ENCODE data around the gene S1PR2. TPM values are rescaled to one million over a fixed set of nuclear protein-coding genes. Genes with fewer than 3 reads are reported as not detected.

Gene S1PR2, protein sequence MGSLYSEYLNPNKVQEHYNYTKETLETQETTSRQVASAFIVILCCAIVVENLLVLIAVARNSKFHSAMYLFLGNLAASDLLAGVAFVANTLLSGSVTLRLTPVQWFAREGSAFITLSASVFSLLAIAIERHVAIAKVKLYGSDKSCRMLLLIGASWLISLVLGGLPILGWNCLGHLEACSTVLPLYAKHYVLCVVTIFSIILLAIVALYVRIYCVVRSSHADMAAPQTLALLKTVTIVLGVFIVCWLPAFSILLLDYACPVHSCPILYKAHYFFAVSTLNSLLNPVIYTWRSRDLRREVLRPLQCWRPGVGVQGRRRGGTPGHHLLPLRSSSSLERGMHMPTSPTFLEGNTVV
- total RNA-seq (2014; rRNA removed; shearing (Covaris generic)), result 4.9 and 7.0 TPM in 2 replicates

DNA sequence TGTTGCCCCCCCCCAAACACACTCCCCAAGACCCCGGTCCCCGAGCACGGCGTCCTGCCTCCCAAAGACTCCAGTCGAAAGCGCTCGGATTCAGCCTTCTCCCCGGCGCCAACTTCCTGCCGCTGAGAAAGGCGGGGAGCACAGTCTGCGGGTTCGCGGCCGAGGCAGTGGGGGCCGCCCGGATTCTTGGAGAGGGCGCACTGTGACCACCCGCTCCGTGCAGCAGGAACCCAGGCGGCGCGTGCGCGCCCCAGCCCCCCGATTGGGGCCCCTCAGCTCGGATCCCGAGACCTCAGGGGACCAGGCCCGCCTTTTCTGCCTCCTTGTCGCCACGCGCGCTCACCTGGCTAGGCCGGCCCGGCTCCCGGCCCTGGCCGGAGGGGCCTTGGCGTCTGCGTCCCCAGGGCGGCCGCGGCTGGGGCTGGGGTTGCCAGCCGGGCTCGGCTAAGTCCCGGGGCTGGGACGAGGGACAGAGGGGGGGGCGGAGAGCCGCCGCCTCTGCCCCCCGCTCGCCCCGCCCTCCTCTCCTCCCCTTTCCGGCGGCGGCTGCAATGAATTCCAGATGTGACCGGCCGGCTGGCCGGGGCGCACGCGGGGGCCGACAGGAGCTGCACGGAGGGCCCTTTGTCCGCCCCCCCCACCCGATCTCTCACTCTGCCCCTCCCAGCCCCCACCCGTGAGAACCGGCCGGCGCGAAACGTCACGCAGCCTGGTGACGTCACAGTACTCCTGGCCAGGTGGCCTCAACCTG lies at the start of gene S1PR2:
S1PR2 (minus strand) TSS at position 471 of the 751 bp plus-strand sequence. CDS start 6,426 bp downstream, outside the sequence.
- Histone ChIP-seq H3K4me3 (peak within 1 kb of the TSS; percentile 72), H3K27ac (peak within 1 kb of the TSS; percentile 28), H3K36me3 (no peaks in the 10 kb centered on the region)

DNA sequence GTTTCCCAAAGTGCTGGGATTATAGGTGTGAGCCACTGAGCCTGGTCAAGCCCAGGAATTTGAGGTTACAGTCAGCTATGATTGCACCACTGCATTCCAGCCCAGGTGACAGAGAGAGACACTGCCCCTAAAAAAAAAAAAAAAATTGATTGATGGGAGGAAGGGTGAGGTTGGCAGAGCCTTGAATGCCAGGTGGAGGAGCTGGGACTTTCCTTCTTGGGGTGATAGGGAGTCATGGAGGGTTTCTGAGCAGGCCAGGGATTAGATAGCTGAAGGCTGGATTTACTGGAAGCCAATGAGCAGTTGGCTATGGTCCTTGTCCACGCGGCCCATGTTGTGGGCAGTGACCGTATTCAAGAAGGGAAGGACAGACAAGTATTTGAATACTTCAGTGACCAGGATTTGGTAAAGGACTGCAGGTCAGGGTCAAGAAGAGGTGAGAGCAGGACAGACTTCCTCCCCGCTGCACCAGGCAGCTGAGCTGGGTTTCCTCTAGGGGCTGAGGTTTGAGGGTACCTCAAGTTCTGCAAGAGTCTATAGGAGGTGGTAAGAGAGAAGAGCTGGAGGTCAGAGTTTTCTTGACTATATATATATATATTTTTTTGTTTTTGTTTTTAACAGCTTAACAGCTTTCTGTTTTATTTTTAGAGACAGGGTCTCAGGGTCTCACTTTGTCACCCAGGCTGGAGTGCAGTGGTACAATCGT lies 48.8 kb upstream of the S1PR2 start:
- no peaks in the 10 kb centered on the region for H3K27me3 ChIP-seq (replicated peaks)
- DNase-seq (ENCODE audit: low read depth in 1 of 2, low spot score in 2 of 2), result no peak

More for the DNA sequence above, at the start of gene S1PR2:
- Histone ChIP-seq H3K4me1 (replicated peaks) (peaks cover 22% of the 10 kb centered on the region), H3K27me3 (replicated peaks) (no peaks in the 10 kb centered on the region), H3K9me3 (replicated peaks) (no peaks in the 10 kb centered on the region)
- peak; percentile 80 to 85 for DNase-seq (ENCODE audit: low read depth in 1 of 2, low spot score in 2 of 2)

DNA sequence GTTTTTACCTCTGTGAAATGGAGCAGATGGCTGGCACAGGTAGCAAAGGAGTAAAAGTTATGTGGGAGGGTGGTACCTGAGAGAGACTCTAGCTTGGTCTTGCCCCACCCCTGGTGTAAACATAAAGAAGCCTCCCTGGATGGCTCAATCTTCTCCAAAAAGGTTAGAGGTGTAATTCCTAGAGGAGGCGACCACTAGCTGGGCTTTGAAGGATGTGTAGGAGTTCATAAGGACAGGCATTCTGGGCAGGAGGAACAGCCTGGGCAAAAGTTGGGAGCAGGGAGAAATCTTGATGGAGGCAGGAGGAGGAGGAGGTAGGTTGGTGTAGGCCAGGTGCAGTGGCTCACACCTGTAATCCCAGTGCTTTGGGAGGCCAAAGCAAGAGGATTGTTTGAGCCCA lies 47.8 kb upstream of the S1PR2 start:
- H3K9me3 ChIP-seq (replicated peaks), result no peaks in the 10 kb centered on the region
- no peak overlapping the region for H3K4me3 ChIP-seq
- no peak for DNase-seq (ENCODE audit: low read depth in 1 of 2, low spot score in 2 of 2)
- no peaks in the 10 kb centered on the region for H3K4me1 ChIP-seq (replicated peaks)
- no peak overlapping the region for H3K27ac ChIP-seq
- H3K27me3 ChIP-seq (replicated peaks), result no peaks in the 10 kb centered on the region
- peaks cover 13% of the 10 kb centered on the region; the same call in 1 of the 2 replicates for H3K36me3 ChIP-seq

More for the DNA sequence above, 48.8 kb upstream of the S1PR2 start:
- Histone ChIP-seq H3K36me3 (peaks cover 17% of the 10 kb centered on the region), H3K4me1 (replicated peaks) (no peaks in the 10 kb centered on the region), H3K9me3 (replicated peaks) (no peaks in the 10 kb centered on the region), H3K27ac (no peak overlapping the region), H3K4me3 (no peak overlapping the region)

DNA sequence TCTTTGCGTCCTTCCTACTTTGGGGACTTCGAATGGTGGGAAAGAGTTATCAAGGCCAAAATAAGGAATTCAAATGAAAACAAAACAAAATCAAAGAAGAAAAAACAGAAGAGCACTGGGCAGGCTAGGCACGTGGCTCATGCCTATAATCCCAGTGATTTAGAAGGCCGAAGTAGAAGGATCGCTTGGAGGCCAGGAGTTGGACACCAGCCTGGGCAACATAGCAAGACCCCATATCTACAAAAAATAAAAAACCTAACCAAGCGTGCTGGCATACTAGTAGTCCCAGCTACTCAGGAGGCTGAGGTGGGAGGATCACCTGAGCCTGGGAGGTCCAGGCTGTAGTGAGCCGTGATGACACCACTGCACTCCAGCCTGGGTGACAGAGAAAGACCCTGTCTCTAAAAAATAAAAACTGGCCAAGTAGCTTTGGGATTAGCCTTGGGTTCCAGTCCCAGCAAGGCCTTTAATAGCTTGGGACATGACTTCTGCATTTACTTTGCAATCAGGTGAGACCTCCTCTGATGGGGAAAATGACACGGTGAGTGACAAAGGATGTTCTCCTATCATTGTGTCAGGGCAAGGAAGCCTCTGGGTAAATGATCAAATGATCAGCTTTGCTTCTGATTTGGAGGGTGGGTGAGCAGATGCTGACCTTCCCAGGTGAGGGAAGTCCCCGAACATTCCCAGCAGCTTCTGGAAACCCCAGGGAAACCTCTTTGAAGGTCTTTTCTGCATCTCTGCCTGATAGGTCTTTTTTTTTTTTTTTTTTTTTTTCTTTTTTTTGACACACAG lies 46.9 kb upstream of the S1PR2 start:
- Histone ChIP-seq H3K4me3 (no peak overlapping the region), H3K27ac (no peak overlapping the region), H3K9me3 (replicated peaks) (no peaks in the 10 kb centered on the region), H3K4me1 (replicated peaks) (no peaks in the 10 kb centered on the region), H3K27me3 (replicated peaks) (no peaks in the 10 kb centered on the region), H3K36me3 (peaks cover 9% of the 10 kb centered on the region; the same call in 1 of the 2 replicates)
- no peak for DNase-seq (ENCODE audit: low read depth in 1 of 2, low spot score in 2 of 2)

DNA sequence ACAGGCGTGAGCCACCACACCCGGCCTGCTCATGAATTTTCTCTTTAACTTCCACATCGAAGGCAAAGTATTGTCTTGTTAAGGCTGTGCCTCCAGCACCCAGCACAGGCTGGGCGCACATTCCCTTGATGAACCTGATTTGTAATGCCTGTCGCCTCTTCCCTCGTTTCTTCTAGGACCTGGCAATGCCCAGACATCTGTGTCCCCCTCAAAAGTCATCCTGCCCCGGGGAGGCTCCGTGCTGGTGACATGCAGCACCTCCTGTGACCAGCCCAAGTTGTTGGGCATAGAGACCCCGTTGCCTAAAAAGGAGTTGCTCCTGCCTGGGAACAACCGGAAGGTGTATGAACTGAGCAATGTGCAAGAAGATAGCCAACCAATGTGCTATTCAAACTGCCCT lies 43.5 kb upstream of the S1PR2 start:
- Histone ChIP-seq H3K9me3 (replicated peaks) (no peaks in the 10 kb centered on the region), H3K36me3 (peaks cover 9% of the 10 kb centered on the region; the same call in 1 of the 2 replicates), H3K27me3 (replicated peaks) (no peaks in the 10 kb centered on the region), H3K4me3 (no peak overlapping the region), H3K4me1 (replicated peaks) (peaks cover 23% of the 10 kb centered on the region), H3K27ac (no peak overlapping the region)
- no peak for DNase-seq (ENCODE audit: low read depth in 1 of 2, low spot score in 2 of 2)

DNA sequence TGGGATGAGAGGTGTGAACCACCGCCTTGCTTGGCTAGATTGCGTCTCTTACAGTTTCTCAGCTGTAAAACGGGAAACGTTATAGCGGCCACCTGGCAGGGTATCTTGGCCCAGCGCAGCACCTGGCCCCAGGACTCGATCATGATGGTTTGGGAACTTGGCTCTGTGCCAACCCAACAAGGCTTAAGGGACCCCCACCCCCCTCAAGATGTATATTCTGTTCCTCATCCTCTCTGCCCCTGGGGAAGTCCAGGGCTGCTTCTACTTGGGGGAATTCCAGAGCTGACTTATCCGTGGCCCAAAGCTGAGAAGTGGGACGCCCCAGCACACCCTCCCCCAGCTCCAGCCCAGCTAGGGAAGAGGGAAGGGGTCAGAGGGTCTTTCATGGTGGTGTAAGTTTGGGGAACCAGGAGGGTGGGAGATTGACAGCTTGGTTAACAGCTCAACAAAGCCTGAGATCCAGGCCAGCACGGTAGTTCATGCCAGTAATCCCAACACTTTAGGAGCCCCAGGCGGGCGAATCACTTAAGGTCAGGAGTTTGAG lies 40.5 kb upstream of the S1PR2 start:
- H3K9me3 ChIP-seq (replicated peaks), result no peaks in the 10 kb centered on the region
- 0 out of 2 replicates have a peak, but pooled peaks cover 2% of the 10 kb centered on the region for H3K36me3 ChIP-seq
- no peaks in the 10 kb centered on the region for H3K27me3 ChIP-seq (replicated peaks)
- no peak for DNase-seq (ENCODE audit: low read depth in 1 of 2, low spot score in 2 of 2)
- H3K4me1 ChIP-seq (replicated peaks), result peaks cover 25% of the 10 kb centered on the region
- H3K27ac ChIP-seq, result no peak overlapping the region
- peak overlapping the region; percentile 37 for H3K4me3 ChIP-seq

DNA sequence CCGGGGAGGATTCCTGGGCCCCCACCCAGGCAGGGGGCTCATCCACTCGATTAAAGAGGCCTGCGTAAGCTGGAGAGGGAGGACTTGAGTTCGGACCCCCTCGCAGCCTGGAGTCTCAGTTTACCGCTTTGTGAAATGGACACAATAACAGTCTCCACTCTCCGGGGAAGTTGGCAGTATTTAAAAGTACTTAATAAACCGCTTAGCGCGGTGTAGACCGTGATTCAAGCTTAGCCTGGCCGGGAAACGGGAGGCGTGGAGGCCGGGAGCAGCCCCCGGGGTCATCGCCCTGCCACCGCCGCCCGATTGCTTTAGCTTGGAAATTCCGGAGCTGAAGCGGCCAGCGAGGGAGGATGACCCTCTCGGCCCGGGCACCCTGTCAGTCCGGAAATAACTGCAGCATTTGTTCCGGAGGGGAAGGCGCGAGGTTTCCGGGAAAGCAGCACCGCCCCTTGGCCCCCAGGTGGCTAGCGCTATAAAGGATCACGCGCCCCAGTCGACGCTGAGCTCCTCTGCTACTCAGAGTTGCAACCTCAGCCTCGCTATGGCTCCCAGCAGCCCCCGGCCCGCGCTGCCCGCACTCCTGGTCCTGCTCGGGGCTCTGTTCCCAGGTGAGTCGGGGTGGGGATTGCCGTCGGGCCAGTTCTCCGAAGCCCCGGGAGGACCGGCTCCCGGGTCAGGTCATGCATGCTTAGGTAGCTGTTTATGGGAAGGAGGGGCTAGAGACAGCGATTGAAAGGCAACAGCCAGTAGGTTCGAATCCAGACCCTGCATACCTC lies 39.7 kb upstream of the S1PR2 start, which contains the start of gene ICAM1:
ICAM1 (plus strand) TSS at position 505 of the 779 bp plus-strand sequence; CDS start at position 545, 40 bp downstream.
- H3K4me3 ChIP-seq, result peak within 1 kb of the TSS; percentile 37
- 0 out of 2 replicates have a peak, but pooled peaks cover 2% of the 10 kb centered on the region for H3K36me3 ChIP-seq
- H3K27ac ChIP-seq, result peak within 1 kb of the TSS; percentile 0; the same call in 1 of the 2 replicates
- H3K4me1 ChIP-seq (replicated peaks), result peaks cover 25% of the 10 kb centered on the region
- no peaks in the 10 kb centered on the region for H3K9me3 ChIP-seq (replicated peaks)
- H3K27me3 ChIP-seq (replicated peaks), result no peaks in the 10 kb centered on the region
- peak; percentile 52 to 71 for DNase-seq (ENCODE audit: low read depth in 1 of 2, low spot score in 2 of 2)

DNA sequence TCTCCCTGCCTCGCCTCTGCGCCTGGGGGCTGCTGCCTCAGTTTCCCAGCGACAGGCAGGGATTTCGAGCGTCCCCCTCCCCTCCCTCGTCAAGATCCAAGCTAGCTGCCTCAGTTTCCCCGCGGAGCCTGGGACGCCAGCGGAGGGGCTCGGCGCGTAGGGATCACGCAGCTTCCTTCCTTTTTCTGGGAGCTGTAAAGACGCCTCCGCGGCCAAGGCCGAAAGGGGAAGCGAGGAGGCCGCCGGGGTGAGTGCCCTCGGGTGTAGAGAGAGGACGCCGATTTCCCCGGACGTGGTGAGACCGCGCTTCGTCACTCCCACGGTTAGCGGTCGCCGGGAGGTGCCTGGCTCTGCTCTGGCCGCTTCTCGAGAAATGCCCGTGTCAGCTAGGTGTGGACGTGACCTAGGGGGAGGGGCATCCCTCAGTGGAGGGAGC lies 39.1 kb upstream of the S1PR2 start:
- H3K36me3 ChIP-seq, result 0 out of 2 replicates have a peak, but pooled peaks cover 2% of the 10 kb centered on the region
- H3K9me3 ChIP-seq (replicated peaks), result no peaks in the 10 kb centered on the region
- DNase-seq (ENCODE audit: low read depth in 1 of 2, low spot score in 2 of 2), result no peak
- H3K27me3 ChIP-seq (replicated peaks), result no peaks in the 10 kb centered on the region
- no peak overlapping the region for H3K27ac ChIP-seq
- H3K4me3 ChIP-seq, result peak overlapping the region; percentile 37
- peaks cover 25% of the 10 kb centered on the region for H3K4me1 ChIP-seq (replicated peaks)

DNA sequence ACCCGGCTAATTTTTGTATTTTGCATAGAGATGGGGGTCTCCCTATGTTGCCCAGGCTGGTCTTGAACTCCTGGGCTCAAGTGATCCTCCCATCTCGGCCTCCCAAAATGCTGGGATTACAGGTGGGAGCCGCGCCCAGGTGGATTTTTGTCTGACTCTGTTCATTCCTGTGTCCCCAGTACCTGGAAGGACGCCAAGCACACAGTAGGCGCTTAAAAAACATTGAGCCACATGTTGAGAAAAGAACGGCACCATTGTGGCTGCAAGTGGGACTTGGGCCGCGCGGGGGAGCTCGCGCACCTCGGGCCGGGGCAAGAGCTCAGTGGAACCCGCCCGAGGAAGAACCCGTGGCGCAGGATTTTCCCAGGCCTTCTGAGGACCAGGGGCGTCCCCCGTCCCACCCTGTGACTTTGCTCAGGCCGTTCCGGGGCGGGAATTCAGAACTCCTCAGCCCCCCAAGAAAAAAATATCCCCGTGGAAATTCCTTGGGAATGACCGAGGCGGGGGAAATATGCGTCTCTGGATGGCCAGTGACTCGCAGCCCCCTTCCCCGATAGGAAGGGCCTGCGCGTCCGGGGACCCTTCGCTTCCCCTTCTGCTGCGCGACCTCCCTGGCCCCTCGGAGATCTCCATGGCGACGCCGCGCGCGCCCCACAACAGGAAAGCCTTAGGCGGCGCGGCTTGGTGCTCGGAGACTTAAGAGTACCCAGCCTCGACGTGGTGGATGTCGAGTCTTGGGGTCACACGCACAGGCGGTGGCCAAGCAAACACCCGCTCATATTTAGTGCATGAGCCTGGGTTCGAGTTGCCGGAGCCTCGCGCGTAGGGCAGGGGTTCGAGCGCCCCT lies 38.4 kb upstream of the S1PR2 start:
- Histone ChIP-seq H3K36me3 (no peaks in the 10 kb centered on the region), H3K9me3 (replicated peaks) (no peaks in the 10 kb centered on the region), H3K27me3 (replicated peaks) (no peaks in the 10 kb centered on the region), H3K27ac (no peak overlapping the region), H3K4me3 (no peak overlapping the region), H3K4me1 (replicated peaks) (peaks cover 25% of the 10 kb centered on the region)
- DNase-seq (ENCODE audit: low read depth in 1 of 2, low spot score in 2 of 2), result peak; percentile 73 to 83

DNA sequence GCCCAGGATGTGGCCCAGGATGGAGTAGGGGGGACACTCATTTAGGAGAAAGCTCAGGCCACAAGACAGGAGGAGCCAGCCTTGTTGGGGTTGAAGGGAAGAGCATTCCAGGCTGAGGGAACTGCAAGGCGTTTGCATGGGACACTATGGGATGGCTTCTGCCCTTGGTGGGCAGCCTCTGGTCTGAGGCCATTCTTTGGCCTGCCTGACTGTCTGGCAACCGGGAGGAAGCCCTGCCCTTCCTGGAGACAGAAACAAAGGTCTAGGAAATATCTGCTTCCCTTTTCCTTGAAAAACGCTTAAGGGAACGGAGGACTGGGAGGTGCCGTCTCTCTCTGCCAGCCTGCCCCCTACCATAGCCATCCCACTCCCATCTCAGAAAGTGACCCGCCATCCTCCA lies 36.9 kb upstream of the S1PR2 start:
- no peaks in the 10 kb centered on the region for H3K9me3 ChIP-seq (replicated peaks)
- peaks cover 25% of the 10 kb centered on the region for H3K4me1 ChIP-seq (replicated peaks)
- no peak overlapping the region for H3K4me3 ChIP-seq

DNA sequence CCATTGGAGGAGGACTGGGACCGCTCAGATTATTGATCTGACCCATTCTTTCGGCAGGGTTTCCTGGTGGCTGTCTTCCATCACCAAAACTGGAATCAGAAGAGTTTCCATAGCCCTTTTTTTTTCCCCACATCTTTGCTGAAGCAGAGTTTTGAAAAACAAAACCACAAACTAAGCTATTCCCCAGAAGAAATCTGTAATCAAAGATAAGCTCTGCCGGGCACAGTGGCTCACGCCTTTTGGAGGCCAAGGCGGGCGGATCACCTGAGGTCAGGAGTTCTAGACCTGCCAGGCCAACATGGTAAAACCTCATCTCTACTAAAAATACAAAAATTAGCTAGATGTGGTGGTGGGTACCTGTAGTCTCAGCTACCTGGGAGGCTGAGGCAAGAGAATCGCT lies 35.6 kb upstream of the S1PR2 start:
- no peak overlapping the region for H3K4me3 ChIP-seq
- H3K27me3 ChIP-seq (replicated peaks), result no peaks in the 10 kb centered on the region
- no peak overlapping the region for H3K27ac ChIP-seq
- H3K36me3 ChIP-seq, result no peaks in the 10 kb centered on the region
- H3K9me3 ChIP-seq (replicated peaks), result no peaks in the 10 kb centered on the region
- H3K4me1 ChIP-seq (replicated peaks), result peaks cover 22% of the 10 kb centered on the region
- no peak for DNase-seq (ENCODE audit: low read depth in 1 of 2, low spot score in 2 of 2)

More for the DNA sequence above, 36.9 kb upstream of the S1PR2 start:
- Histone ChIP-seq H3K27ac (no peak overlapping the region), H3K27me3 (replicated peaks) (no peaks in the 10 kb centered on the region), H3K36me3 (no peaks in the 10 kb centered on the region)
- no peak for DNase-seq (ENCODE audit: low read depth in 1 of 2, low spot score in 2 of 2)

All from SJSA1 (cell line).